SHP77 treated with DMSO at 0.1 percent for 48 hours (cell line): ENCODE data around the gene ING3.
"Not testable (repeated sequence)": the region's sequence is repeated elsewhere in the genome, so short reads cannot be mapped to it uniquely, and the experiment has no call there.

Experiments
- DNase-seq: peaks from one replicate; lab custom pipeline; 2025; lab: John Stamatoyannopoulos, UW

Gene ING3

GRCh38 chr7:121002757-121003200 lies 52.2 kb downstream of the ING3 start:
- DNase-seq: no peak

GRCh38 chr7:121003986-121004685 lies 53.6 kb downstream of the ING3 start:
- DNase-seq: peak; percentile 14

- not testable (repeated sequence) for DNase-seq
Measured at GRCh38 chr7:121005058-121005457, 54.5 kb downstream of the ING3 start.

GRCh38 chr7:121005996-121006584 lies 55.5 kb downstream of the ING3 start:
- no peak for DNase-seq

GRCh38 chr7:121006711-121007315 lies 56.2 kb downstream of the ING3 start:
- no peak for DNase-seq

GRCh38 chr7:121008816-121009215 lies 58.2 kb downstream of the ING3 start:
- DNase-seq: no peak

GRCh38 chr7:121011401-121011800 lies 60.8 kb downstream of the ING3 start:
- no peak for DNase-seq

- no peak for DNase-seq
Measured at GRCh38 chr7:121012170-121012874, 61.7 kb downstream of the ING3 start.

- DNase-seq: no peak
Measured at GRCh38 chr7:121012919-121013318, 62.3 kb downstream of the ING3 start.

DNA sequence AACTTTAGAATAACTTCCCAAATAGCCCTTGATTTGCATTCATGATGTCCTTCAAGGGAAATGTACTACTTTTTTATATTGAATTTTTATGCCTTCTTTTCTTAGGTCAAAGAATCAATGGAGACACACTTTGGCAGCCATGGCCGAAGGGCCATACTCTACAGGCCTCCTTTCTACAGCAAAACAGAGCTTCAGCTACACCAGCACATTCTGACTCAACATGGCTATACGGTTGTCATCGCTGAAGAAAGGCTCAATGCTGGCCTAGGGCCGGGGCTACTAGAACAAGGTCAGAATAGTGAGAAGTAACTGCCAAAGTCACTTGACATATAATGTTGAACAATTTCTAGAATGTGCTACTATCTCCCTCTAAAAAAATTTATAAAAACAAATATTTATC lies 65.0 kb downstream of the ING3 start:
- DNase-seq: no peak

DNA sequence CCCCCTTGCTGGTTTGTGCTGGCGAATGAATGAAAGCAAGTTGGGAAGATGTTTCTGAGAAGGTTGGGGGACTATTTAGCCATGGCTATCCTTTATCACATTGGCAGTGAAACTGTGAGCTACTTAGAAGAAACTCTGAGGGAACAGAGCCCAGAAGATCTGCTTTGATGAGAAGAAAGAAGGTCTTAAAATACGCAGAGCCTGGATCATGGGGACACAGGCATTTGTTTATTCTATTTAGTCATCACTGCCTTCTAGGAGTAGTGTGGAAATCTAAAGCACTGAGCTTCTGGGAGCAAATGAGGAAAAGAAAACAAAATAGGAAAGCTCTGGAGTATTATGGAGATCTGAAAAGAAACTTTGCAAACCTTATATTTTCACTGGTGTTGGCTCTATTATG lies 66.4 kb downstream of the ING3 start:
- DNase-seq: no peak

- no peak for DNase-seq
Measured at GRCh38 chr7:121017586-121017985, 67.0 kb downstream of the ING3 start.

DNA sequence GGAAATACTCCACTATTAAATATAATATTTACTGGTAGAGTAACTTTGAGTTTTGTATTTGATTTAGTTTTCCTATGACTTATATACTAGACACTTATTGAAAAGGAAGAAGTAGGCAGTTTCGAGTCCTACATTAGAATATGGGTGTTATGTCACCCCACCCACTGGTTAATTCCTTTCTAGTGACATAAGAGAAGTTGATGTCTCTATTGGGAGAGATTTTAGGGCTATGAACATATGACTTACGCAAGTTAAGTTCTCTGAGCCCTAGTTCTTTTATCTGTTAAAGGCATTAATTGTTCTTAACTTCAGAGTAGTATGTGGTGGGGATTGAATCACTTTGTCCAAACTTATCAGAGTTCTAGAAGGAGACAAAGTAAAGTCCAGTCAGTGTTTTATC lies 68.4 kb downstream of the ING3 start:
- DNase-seq: no peak

DNA sequence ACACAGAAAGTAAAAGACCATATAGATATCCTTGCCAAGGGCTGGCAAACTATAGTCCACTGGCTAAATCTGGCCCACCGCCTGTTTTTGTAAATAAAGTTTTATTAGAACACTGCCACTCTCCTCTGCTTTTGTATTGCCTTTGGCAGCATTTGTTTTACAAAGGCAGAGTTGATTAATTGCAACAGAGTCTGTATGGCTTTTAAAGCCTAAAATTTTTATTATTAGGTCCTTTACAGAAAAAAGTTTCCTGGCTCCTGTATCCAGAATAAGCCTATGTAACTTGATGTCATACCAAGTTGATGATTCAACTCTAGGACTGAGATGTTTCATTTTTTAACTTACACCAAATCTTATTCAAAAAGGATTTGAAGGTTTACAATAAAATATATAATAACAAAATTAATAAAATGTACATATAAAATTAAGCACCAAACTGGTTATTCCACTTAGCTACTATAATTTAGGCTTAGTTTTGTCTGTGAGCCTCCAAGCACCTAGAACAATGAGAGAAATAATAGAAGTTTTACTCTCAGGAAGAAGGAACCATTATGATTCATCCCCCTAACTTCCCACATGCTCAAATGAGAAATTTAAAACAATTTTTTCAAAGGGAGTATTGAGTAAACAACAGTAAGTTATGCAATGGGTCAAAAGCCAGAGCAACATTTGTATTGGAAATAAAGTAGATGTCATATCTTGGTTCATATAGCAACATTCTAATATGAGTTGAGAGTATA lies 69.8 kb downstream of the ING3 start:
- DNase-seq: no peak

GRCh38 chr7:121020989-121021969 lies 70.7 kb downstream of the ING3 start:
- DNase-seq: no peak

GRCh38 chr7:121023194-121023593 lies 72.6 kb downstream of the ING3 start:
- DNase-seq: no peak

DNA sequence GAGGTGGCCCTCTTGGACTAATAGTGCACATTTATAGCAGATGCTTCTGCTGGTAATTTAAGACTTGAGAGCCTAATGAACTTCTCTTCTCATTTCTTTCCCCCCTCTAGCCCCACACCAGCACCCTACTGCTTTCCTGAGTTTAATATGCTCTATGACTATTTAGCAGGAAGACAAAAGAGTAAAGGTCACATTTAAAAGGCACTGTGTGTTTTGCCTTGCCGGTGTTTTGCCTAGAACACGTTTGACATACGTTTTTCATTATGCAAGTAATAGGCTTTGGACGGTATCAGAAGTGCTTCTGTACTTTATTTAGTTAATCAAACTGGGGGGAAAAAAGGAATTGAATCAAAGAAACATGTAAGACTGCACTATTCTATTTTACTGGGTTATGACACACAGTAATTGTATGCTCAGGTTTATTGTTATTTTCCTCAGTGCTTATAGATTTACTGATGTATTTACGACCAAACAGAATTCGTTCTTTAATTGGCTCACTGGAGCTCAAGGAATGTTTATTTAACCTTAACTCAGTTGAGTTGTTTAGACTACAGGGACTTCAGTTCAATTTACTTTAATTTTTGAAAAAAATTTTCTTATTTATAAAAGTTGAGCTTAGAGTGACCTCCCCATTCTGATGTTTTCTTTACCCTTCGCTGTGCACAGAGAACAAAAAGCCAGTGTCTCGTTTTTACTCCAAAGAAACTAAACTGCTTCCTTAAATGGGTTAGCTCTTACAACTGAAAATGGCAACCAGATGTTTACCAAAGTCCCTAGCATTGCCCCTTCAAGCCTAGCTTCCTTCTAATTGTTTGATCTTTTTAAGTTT lies 73.3 kb downstream of the ING3 start:
- DNase-seq: no peak

DNA sequence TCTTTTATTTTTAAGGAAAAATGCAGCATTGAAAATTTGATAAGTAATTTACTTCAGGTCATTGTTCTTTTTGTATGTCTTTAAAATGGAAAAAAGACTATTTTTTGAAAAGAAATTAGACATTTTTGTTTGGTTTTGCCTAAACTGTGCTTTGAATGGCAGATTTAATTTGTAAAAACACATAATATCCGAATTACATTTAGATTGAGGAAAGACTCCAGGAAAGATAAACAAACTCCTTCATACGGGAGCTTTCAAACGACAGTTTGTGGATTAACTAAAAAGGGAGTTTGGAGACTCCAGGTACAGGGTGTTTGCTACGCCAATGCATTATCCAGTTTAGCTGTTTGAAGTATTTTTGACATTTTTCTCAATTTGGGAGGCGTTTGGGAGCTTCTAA lies 74.0 kb downstream of the ING3 start:
- DNase-seq: no peak

DNA sequence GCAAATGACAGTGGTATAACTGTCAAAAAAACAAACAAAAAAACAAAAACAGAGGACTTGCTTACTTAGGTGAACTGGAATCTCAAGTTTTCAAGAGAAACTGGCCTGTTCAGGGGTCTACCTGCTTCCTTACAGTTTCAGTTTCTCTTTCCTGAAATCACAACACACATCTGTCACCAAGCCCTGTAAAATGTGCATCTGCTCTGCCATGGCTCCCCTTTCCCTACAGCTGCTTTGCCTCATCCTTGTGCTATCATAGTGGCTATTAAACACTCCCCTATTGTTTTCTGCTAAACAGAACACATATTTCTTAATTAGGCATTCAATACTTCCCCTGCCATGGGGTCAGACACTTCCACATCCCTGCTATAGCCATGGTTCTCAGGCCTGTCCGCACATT lies 75.6 kb downstream of the ING3 start:
- DNase-seq: no peak

DNA sequence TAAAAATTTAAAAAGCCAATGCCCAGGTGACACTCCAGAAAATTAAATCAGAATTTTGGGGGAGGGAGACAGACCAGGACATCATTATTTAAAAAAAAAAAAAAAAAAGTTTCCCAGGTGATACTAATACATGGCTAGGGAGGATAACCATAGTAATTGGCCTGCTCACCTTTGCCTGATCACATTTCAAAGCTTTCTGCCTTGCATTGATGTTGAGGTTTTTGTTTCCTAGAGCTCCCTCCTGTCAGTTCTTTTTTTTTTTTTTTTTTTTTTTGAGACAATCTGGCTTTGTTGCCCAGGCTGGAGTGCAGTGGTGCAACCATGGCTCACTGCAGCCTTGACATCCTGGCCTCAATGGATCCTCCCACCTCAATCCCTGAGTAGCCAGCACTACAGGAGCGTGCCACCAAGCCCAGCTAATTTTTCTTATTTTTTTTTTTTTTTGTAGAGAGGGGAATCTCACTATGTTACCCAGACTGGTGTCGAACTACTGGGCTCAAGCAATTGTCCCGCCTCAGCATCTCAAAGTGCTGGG lies 76.1 kb downstream of the ING3 start:
- DNase-seq: no peak
